GM12878 (cell line): ENCODE data around the gene CCNG1. TPM values are rescaled to one million over a fixed set of nuclear protein-coding genes. Genes with fewer than 3 reads are reported as not detected.

ENCODE experiments used
- ATAC-seq: fragments of 200-7000 bp; cut with Tn5 transposase; 3 replicates; pipeline ENCODE4 v1.9.1; 2020; ENCODE audit warnings: mild to moderate bottlenecking, moderate library complexity
- BruUV-seq: library from RNA; stranded (reverse); fragments of 400-500 nt; replicated peaks from 2 replicates; lab custom pipeline; 2021; lab: Mats Ljungman, UMichigan
- CTCF ChIA-PET: fragments of 300-600 bp; sonication (Branson Sonifier 250); formaldehyde crosslinking; extraction: SDS; loops from one replicate; lab custom pipeline; 2021; ENCODE audit warnings: inconsistent platforms; lab: Yijun Ruan, JAX
- POLR2A ChIA-PET: fragments of 350-600 bp; formaldehyde crosslinking; extraction: SDS; loops from one replicate; lab custom pipeline; 2021; ENCODE audit warnings: inconsistent platforms; lab: Charles Lee
- RAD21 ChIA-PET: fragments of 300-600 bp; sonication (Branson Sonifier 250); formaldehyde crosslinking; loops from one replicate; lab custom pipeline; 2023; ENCODE audit warnings: antibody characterized with exemption; ENCODE audit not compliant: unreplicated experiment; lab: Charles Lee
- SMC1A ChIA-PET: fragments of 300-600 bp; sonication (Branson Sonifier 250); formaldehyde crosslinking; loops from one replicate; lab custom pipeline; 2023; ENCODE audit not compliant: unreplicated experiment, uncharacterized antibody; lab: Charles Lee
- DNase-seq: peaks from one replicate; pipeline ENCODE4 v3.0.0-alpha.2; 2011; ENCODE audit warnings: low read depth, low spot score
- FAIRE-seq: peaks from 3 replicates; lab custom pipeline; 2011; peaks lifted over from hg19 to GRCh38; lab: Jason Lieb, UNC
- H2AFZ ChIP-seq: 2 replicates; pipeline ENCODE4 v1.6.0; 2011; ENCODE audit warnings: low read depth, low read length, control low read depth; ENCODE audit not compliant: control insufficient read depth
- H3K27ac ChIP-seq: 2 replicates; pipeline ENCODE4 v1.5.1; 2011; ENCODE audit warnings: control low read depth; ENCODE audit not compliant: control insufficient read depth, insufficient read depth
- H3K27me3 ChIP-seq, 2 experiments: replicated peaks in 1 of 2; 2 replicates each; pipeline versions ENCODE4 v1.6.0 to v1.6.1; 2011; ENCODE audit warnings: low read length in 1 of 2; ENCODE audit not compliant: control insufficient read depth in 2 of 2, insufficient read depth in 2 of 2
- H3K36me3 ChIP-seq, 2 experiments: 2 replicates each; pipeline ENCODE4 v1.5.1; 2011; ENCODE audit warnings: low read length in 1 of 2; ENCODE audit not compliant: control insufficient read depth in 2 of 2, insufficient read depth in 2 of 2
- H3K4me1 ChIP-seq: 2 replicates; pipeline ENCODE4 v1.6.1; 2011; ENCODE audit warnings: mild to moderate bottlenecking, low read length, moderate library complexity, mixed read lengths; ENCODE audit not compliant: control insufficient read depth, insufficient read depth
- H3K4me2 ChIP-seq: 2 replicates; pipeline ENCODE4 v1.6.0; 2011; ENCODE audit warnings: control low read depth; ENCODE audit not compliant: control insufficient read depth, insufficient read depth
- H3K4me3 ChIP-seq: fragments of 200-600 bp; sonication (generic); 2 replicates; pipeline ENCODE4 v1.5.1; 2016
- H3K79me2 ChIP-seq: 2 replicates; pipeline ENCODE4 v1.6.0; 2011; ENCODE audit warnings: low read length; ENCODE audit not compliant: control insufficient read depth, insufficient read depth
- H3K9ac ChIP-seq: 2 replicates; pipeline ENCODE4 v1.8.0; 2011; ENCODE audit warnings: low read length, control low read depth, mixed read lengths; ENCODE audit not compliant: control insufficient read depth, insufficient read depth
- H3K9me3 ChIP-seq: replicated peaks from 3 replicates; pipeline ENCODE4 v1.5.1; 2011; ENCODE audit warnings: mild to moderate bottlenecking, low read length; ENCODE audit not compliant: control insufficient read depth, insufficient read depth
- H4K20me1 ChIP-seq: 2 replicates; pipeline ENCODE4 v1.6.0; 2011; ENCODE audit not compliant: control insufficient read depth, insufficient read depth
- EZH2 ChIP-seq: IDR thresholded peaks from 2 replicates; pipeline ENCODE4 v1.6.1; 2012; ENCODE audit warnings: low read depth, mild to moderate bottlenecking, control low read depth, inconsistent platforms, low read length, borderline replicate concordance; ENCODE audit not compliant: control insufficient read depth
- HCFC1 ChIP-seq: fragments of 150-350 bp; IDR thresholded peaks from 2 replicates; pipeline ENCODE4 v1.6.1; 2014; ENCODE audit warnings: low read length
- STAT1 ChIP-seq: fragments of 450-650 bp; conservative IDR thresholded peaks from 2 replicates; pipeline ENCODE4 v1.6.1; 2014; ENCODE audit warnings: antibody characterized with exemption, mild to moderate bottlenecking
- TAF1 ChIP-seq: IDR thresholded peaks from 2 replicates; pipeline ENCODE4 v1.6.1; 2011; ENCODE audit warnings: mild to moderate bottlenecking, low read depth, low read length, borderline replicate concordance
- TCF7 ChIP-seq: IDR thresholded peaks from 2 replicates; pipeline ENCODE4 v1.6.1; 2014; ENCODE audit warnings: antibody characterized with exemption, borderline replicate concordance
- WGBS: methylation state at CpG from one replicate; pipeline ENCODE4 v1.1.6; 2016; ENCODE audit warnings: low lambda C conversion rate; ENCODE audit not compliant: insufficient replicate concordance, insufficient coverage; ENCODE audit errors: missing lambda C conversion rate; 5-methylcytosine and 5-hydroxymethylcytosine counted together
- in situ Hi-C: fragments of 300-500 bp; cut with MboI; formaldehyde crosslinking; loops from 9 replicates; pipeline ENCODE4 v1.14.3; 2018; ENCODE audit warnings: mixed read lengths
- intact Hi-C: fragments of 100-400 bp; cut with micrococcal nuclease; formaldehyde crosslinking; loops from one replicate; pipeline ENCODE4 v1.14.2; 2022; ENCODE audit not compliant: unreplicated experiment
- polyA plus RNA-seq, 11 experiments: library from polyadenylated mRNA; depleted of rRNA in 4 of 11; unstranded in 6 of 11; stranded (reverse) in 5 of 11; fragments of >200 nt; fragmentation: Nextera tagmentation in 4 of 11; fragmentation: Illumina TruSeq in 1 of 11; extraction: Ambion mirVana in 4 of 11; extraction: Trizol in 1 of 11; gene quantifications; 1 replicate in 1 of 11; 2 replicates in 10 of 11; pipeline versions ENCODE4 v1.2.1 to v1.2.3, GENCODE V29; 2011 to 2016; ENCODE audit warnings: inconsistent platforms in 2 of 11, missing spikeins in 2 of 11, low read depth in 1 of 11
- total RNA-seq, 4 experiments: library from RNA; depleted of rRNA in 3 of 4; stranded (reverse); fragments of >200 nt in 3 of 4; fragmentation: Illumina TruSeq in 1 of 4; extraction: Trizol in 1 of 4; gene quantifications; 2 replicates each; pipeline versions ENCODE4 v1.2.1 to v1.2.3, GENCODE V29; 2013 to 2021
- TF ChIP-seq, protein P1 (sequence below): fragments of 450-650 bp; IDR thresholded peaks from 2 replicates; pipeline ENCODE4 v1.6.1; 2017; ENCODE audit warnings: antibody characterized with exemption, mild to moderate bottlenecking, moderate library complexity

The CCNG1 gene
- total and polyA plus RNA-seq, 10 of the 15 experiments (the other 5 are each of a cell fraction or from before 2014, with no cell fraction given) = 90.1 to 274 (median 200) TPM

- POLR2A ChIA-PET = no interaction called here
These were observed 4.1 kb upstream of the CCNG1 start for GRCh38 chr5:163433271-163433670.

DNA sequence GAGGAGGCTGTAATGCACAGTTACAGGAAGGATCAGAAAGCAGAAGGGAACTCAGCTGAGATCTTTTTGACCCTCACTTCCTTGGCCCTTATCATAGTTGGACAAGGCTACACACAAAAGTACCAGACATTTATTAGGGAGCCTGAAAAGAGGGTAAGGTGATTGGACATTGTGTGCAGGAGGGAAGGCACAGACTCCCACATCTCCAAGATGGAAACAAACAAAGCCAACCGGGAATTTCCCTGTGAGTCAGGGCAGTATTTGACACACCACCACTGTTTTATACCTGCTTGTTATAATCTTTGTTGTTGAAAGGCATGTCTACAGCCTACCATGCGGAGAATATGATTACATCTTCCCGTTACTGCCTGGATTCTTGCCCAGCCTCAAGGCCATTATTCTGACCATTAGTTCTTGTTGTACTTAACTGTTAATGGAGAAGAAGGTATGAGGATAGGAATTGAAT lies 3.0 kb upstream of the CCNG1 start:
- Histone ChIP-seq H4K20me1 (no peaks in the 10 kb centered on the region), H3K9me3 (no peaks in the 10 kb centered on the region), H3K27ac (no peak overlapping the region), H3K4me3 (no peak overlapping the region), H3K4me2 (no peak overlapping the region), H3K27me3 (no peaks in the 10 kb centered on the region), H2AFZ (peak overlapping the region; percentile 10; the same call in 1 of the 2 replicates), H3K36me3 (no peaks in the 10 kb centered on the region), H3K9ac (no peak overlapping the region), H3K4me1 (no peaks in the 10 kb centered on the region; the same call in 1 of the 2 replicates), H3K79me2 (peaks cover 19% of the 10 kb centered on the region)
- intact Hi-C loops = no loop called here
- ChIA-PET SMC1A (interaction anchor here (0.9 kb wide), 1 partner anchor 26 kb away, joined by 4 read pairs; no protein-coding TSS in a partner anchor), CTCF (no interaction called here), POLR2A (no interaction called here), RAD21 (no interaction called here)
- WGBS = 98% methylated on average over 3 of the region's 3 CpGs
- FAIRE-seq (no peak), ATAC-seq (no peak), DNase-seq (no peak)
- no peak for TF ChIP-seq TCF7
- TF ChIP-seq TAF1 = no peak
- TF ChIP-seq HCFC1 = no peak
- TF ChIP-seq EZH2 = no peak
- in situ Hi-C loops = no loop called here
- BruUV-seq = no TSS peak

More at GRCh38 chr5:163433271-163433670, 4.1 kb upstream of the CCNG1 start:
- Histone ChIP-seq H2AFZ (no peak overlapping the region), H3K9me3 (no peaks in the 10 kb centered on the region), H3K4me3 (no peak overlapping the region), H3K27me3 (no peaks in the 10 kb centered on the region), H3K9ac (no peak overlapping the region), H3K4me1 (no peaks in the 10 kb centered on the region; the same call in 1 of the 2 replicates), H3K36me3 (no peaks in the 10 kb centered on the region), H3K79me2 (peaks cover 9% of the 10 kb centered on the region), H3K4me2 (no peak overlapping the region), H3K27ac (no peak overlapping the region), H4K20me1 (no peaks in the 10 kb centered on the region)
- intact Hi-C loops = no loop called here
- FAIRE-seq = no peak
- TF ChIP-seq, protein P1, sequence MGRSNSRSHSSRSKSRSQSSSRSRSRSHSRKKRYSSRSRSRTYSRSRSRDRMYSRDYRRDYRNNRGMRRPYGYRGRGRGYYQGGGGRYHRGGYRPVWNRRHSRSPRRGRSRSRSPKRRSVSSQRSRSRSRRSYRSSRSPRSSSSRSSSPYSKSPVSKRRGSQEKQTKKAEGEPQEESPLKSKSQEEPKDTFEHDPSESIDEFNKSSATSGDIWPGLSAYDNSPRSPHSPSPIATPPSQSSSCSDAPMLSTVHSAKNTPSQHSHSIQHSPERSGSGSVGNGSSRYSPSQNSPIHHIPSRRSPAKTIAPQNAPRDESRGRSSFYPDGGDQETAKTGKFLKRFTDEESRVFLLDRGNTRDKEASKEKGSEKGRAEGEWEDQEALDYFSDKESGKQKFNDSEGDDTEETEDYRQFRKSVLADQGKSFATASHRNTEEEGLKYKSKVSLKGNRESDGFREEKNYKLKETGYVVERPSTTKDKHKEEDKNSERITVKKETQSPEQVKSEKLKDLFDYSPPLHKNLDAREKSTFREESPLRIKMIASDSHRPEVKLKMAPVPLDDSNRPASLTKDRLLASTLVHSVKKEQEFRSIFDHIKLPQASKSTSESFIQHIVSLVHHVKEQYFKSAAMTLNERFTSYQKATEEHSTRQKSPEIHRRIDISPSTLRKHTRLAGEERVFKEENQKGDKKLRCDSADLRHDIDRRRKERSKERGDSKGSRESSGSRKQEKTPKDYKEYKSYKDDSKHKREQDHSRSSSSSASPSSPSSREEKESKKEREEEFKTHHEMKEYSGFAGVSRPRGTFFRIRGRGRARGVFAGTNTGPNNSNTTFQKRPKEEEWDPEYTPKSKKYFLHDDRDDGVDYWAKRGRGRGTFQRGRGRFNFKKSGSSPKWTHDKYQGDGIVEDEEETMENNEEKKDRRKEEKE = no peak
- TF ChIP-seq STAT1 = no peak
- DNase-seq = no peak
- ATAC-seq = no peak
- in situ Hi-C loops = no loop called here
- SMC1A ChIA-PET = no interaction called here
- BruUV-seq = no TSS peak
- CTCF ChIA-PET = interaction anchor here (0.7 to 1.2 kb wide), 2 partner anchors 21 to 211 kb away, joined by 3 read pairs; no protein-coding TSS in a partner anchor
- WGBS = 63% methylated on average over 5 of the region's 5 CpGs
- RAD21 ChIA-PET = no interaction called here
